ENCODE data around the gene C22orf31. TPM values are rescaled to one million over a fixed set of nuclear protein-coding genes. Genes with fewer than 3 reads are reported as not detected.

The C22orf31 gene
- polyA plus RNA-seq, 1 experiment: not detected

- no peak for DNase-seq (ENCODE audit: low read depth)
- ChIA-PET POLR2A (no interaction called here), CTCF (interaction anchor here (1.1 kb wide), 1 partner anchor 63 kb away, joined by 3 read pairs; no protein-coding TSS in a partner anchor)
- TF ChIP-seq CTCF (IDR thresholded peaks at IDR 0.05; ENCODE audit: insufficient read depth, low read depth, low read length): no peak
- Histone ChIP-seq H3K27me3 (ENCODE audit: control insufficient read depth, insufficient read depth, low read length) (no peaks in the 10 kb centered on the region), H3K4me3 (ENCODE audit: low read depth, low read length) (no peak overlapping the region), H3K36me3 (ENCODE audit: control insufficient read depth, insufficient read depth, low read length) (no peaks in the 10 kb centered on the region)
Measured at GRCh38 chr22:29023172-29023796, 38.3 kb downstream of the C22orf31 start.

- POLR2A ChIA-PET: no interaction called here
- Histone ChIP-seq H3K4me3 (ENCODE audit: low read depth, low read length) (no peak overlapping the region), H3K36me3 (ENCODE audit: control insufficient read depth, insufficient read depth, low read length) (no peaks in the 10 kb centered on the region), H3K27me3 (ENCODE audit: control insufficient read depth, insufficient read depth, low read length) (no peaks in the 10 kb centered on the region)
- no peak for TF ChIP-seq CTCF (IDR thresholded peaks at IDR 0.05; ENCODE audit: insufficient read depth, low read depth, low read length)
- DNase-seq (ENCODE audit: low read depth): no peak
- CTCF ChIA-PET: interaction anchor here (1.1 kb wide), 1 partner anchor 62 kb away, joined by 3 read pairs; no protein-coding TSS in a partner anchor
Measured at GRCh38 chr22:29022101-29022817, 39.4 kb downstream of the C22orf31 start.

GRCh38 chr22:29018293-29019189, 43.1 kb downstream of the C22orf31 start:
- no peak for DNase-seq (ENCODE audit: low read depth)
- CTCF ChIA-PET: interaction anchor here (1.2 to 1.6 kb wide), 2 partner anchors 13 to 29 kb away, joined by 3 read pairs; no protein-coding TSS in a partner anchor
- TF ChIP-seq CTCF (IDR thresholded peaks at IDR 0.05; ENCODE audit: insufficient read depth, low read depth, low read length): no peak
- Histone ChIP-seq H3K27me3 (ENCODE audit: control insufficient read depth, insufficient read depth, low read length) (no peaks in the 10 kb centered on the region), H3K4me3 (ENCODE audit: low read depth, low read length) (no peak overlapping the region), H3K36me3 (ENCODE audit: control insufficient read depth, insufficient read depth, low read length) (no peaks in the 10 kb centered on the region)
- POLR2A ChIA-PET: no interaction called here

GRCh38 chr22:29016067-29016938, 45.3 kb downstream of the C22orf31 start:
- no peak for DNase-seq (ENCODE audit: low read depth)
- ChIA-PET CTCF (no interaction called here), POLR2A (no interaction called here)
- no peak overlapping the region for H3K4me3 ChIP-seq (ENCODE audit: low read depth, low read length)
- TF ChIP-seq CTCF (IDR thresholded peaks at IDR 0.05; ENCODE audit: insufficient read depth, low read depth, low read length): no peak
- H3K27me3 ChIP-seq (ENCODE audit: control insufficient read depth, insufficient read depth, low read length): no peaks in the 10 kb centered on the region
- H3K36me3 ChIP-seq (ENCODE audit: control insufficient read depth, insufficient read depth, low read length): no peaks in the 10 kb centered on the region
